ENCODE data around the gene LY6G5C. TPM values are rescaled to one million over a fixed set of nuclear protein-coding genes. Genes with fewer than 3 reads are reported as not detected.

LY6G5C gene
- total and polyA plus RNA-seq, 9 of the 15 experiments (the other 6 are each of a cell fraction or from before 2014, with no cell fraction given): 0.10 to 0.67 (median 0.46) TPM; not detected in 4

DNA sequence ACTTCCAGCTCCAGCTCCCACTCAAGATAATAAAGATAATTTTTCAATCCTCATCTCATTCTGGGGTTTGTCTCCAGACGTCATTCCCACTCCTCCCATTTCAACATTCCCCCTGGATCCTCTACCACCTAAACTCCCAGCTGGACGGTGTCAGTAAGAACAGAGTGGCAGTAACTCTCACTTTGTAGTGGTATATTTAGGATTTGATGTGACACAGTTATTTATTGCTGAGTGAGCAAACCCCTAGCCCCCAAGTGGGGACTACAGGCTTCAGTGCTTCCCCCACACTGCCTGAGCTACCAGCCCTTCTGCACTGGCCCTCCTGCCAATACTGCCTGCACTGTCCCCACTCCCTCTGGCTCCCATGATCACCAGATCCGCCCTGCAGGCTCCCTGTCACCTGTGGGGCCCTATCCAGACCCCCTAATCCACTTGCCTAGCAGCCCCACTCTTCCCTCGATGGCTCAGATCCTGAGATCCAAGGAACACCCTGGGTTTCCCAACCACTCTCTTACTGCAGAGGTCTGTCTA lies 22.6 kb downstream of the LY6G5C start (continued):
- TF ChIP-seq, protein P1, sequence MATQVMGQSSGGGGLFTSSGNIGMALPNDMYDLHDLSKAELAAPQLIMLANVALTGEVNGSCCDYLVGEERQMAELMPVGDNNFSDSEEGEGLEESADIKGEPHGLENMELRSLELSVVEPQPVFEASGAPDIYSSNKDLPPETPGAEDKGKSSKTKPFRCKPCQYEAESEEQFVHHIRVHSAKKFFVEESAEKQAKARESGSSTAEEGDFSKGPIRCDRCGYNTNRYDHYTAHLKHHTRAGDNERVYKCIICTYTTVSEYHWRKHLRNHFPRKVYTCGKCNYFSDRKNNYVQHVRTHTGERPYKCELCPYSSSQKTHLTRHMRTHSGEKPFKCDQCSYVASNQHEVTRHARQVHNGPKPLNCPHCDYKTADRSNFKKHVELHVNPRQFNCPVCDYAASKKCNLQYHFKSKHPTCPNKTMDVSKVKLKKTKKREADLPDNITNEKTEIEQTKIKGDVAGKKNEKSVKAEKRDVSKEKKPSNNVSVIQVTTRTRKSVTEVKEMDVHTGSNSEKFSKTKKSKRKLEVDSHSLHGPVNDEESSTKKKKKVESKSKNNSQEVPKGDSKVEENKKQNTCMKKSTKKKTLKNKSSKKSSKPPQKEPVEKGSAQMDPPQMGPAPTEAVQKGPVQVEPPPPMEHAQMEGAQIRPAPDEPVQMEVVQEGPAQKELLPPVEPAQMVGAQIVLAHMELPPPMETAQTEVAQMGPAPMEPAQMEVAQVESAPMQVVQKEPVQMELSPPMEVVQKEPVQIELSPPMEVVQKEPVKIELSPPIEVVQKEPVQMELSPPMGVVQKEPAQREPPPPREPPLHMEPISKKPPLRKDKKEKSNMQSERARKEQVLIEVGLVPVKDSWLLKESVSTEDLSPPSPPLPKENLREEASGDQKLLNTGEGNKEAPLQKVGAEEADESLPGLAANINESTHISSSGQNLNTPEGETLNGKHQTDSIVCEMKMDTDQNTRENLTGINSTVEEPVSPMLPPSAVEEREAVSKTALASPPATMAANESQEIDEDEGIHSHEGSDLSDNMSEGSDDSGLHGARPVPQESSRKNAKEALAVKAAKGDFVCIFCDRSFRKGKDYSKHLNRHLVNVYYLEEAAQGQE (IDR thresholded peaks at IDR 0.05; ENCODE audit: borderline replicate concordance): 0 out of 2 replicates have a peak, but pooled peaks have one; percentile 1
- TF ChIP-seq, protein P1 (CRISPR knock-in tag; IDR thresholded peaks at IDR 0.05; ENCODE audit: low read depth): no peak
- no peak; the same call in 1 of the 2 replicates for TF ChIP-seq ZNF431 (CRISPR knock-in tag; IDR thresholded peaks at IDR 0.05)
- no peak for TF ChIP-seq TCF7 (IDR thresholded peaks at IDR 0.05; ENCODE audit: borderline replicate concordance)
- TF ChIP-seq ZFP30 (CRISPR knock-in tag; IDR thresholded peaks at IDR 0.05; ENCODE audit: borderline replicate concordance): no peak
- TF ChIP-seq ZNF212 (CRISPR knock-in tag; IDR thresholded peaks at IDR 0.05): no peak
- TF ChIP-seq KAT8 (IDR thresholded peaks at IDR 0.05; ENCODE audit: low read depth): no peak
- TF ChIP-seq ZNF778 (CRISPR knock-in tag; IDR thresholded peaks at IDR 0.05): no peak
- no peak for TF ChIP-seq MED1 (CRISPR knock-in tag; IDR thresholded peaks at IDR 0.05; ENCODE audit: borderline replicate concordance)
- no peak for TF ChIP-seq BCOR (IDR thresholded peaks at IDR 0.05)
- no peak for TF ChIP-seq ZC3H4 (CRISPR knock-in tag; IDR thresholded peaks at IDR 0.05; ENCODE audit: borderline replicate concordance)
- TF ChIP-seq ZNF324 (CRISPR knock-in tag; IDR thresholded peaks at IDR 0.05): no peak
- TF ChIP-seq HMG20B (CRISPR knock-in tag; IDR thresholded peaks at IDR 0.05): no peak
- no peak for TF ChIP-seq HMGN3 (IDR thresholded peaks at IDR 0.05; ENCODE audit: borderline replicate concordance, extremely low read depth, insufficient read length, low read depth, low read length)
- TF ChIP-seq, protein P2, sequence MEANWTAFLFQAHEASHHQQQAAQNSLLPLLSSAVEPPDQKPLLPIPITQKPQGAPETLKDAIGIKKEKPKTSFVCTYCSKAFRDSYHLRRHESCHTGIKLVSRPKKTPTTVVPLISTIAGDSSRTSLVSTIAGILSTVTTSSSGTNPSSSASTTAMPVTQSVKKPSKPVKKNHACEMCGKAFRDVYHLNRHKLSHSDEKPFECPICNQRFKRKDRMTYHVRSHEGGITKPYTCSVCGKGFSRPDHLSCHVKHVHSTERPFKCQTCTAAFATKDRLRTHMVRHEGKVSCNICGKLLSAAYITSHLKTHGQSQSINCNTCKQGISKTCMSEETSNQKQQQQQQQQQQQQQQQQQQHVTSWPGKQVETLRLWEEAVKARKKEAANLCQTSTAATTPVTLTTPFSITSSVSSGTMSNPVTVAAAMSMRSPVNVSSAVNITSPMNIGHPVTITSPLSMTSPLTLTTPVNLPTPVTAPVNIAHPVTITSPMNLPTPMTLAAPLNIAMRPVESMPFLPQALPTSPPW (CRISPR knock-in tag; IDR thresholded peaks at IDR 0.05): no peak
- TF ChIP-seq, protein P3, sequence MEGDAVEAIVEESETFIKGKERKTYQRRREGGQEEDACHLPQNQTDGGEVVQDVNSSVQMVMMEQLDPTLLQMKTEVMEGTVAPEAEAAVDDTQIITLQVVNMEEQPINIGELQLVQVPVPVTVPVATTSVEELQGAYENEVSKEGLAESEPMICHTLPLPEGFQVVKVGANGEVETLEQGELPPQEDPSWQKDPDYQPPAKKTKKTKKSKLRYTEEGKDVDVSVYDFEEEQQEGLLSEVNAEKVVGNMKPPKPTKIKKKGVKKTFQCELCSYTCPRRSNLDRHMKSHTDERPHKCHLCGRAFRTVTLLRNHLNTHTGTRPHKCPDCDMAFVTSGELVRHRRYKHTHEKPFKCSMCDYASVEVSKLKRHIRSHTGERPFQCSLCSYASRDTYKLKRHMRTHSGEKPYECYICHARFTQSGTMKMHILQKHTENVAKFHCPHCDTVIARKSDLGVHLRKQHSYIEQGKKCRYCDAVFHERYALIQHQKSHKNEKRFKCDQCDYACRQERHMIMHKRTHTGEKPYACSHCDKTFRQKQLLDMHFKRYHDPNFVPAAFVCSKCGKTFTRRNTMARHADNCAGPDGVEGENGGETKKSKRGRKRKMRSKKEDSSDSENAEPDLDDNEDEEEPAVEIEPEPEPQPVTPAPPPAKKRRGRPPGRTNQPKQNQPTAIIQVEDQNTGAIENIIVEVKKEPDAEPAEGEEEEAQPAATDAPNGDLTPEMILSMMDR (IDR thresholded peaks at IDR 0.05 in 2 of 3, conservative IDR thresholded peaks at IDR 0.05 in 1 of 3; ENCODE audit: insufficient read depth in 2 of 3, low read depth in 1 of 3, low read length in 3 of 3): peak in 1 of 3 experiments; percentile 1; a peak in 1 of 6 replicates
- TF ChIP-seq, protein P4, sequence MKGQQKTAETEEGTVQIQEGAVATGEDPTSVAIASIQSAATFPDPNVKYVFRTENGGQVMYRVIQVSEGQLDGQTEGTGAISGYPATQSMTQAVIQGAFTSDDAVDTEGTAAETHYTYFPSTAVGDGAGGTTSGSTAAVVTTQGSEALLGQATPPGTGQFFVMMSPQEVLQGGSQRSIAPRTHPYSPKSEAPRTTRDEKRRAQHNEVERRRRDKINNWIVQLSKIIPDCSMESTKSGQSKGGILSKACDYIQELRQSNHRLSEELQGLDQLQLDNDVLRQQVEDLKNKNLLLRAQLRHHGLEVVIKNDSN (CRISPR knock-in tag; IDR thresholded peaks at IDR 0.05): peak; percentile 20; the same call in 1 of the 2 replicates
